HG03139 (cell line): ENCODE results near the gene NBEAL2.

ENCODE experiments used
- ATAC-seq: cut with Tn5 transposase; IDR thresholded peaks from one replicate; pipeline ENCODE4 v1.9.1; 2021; ENCODE audit not compliant: unreplicated experiment

Gene NBEAL2

DNA sequence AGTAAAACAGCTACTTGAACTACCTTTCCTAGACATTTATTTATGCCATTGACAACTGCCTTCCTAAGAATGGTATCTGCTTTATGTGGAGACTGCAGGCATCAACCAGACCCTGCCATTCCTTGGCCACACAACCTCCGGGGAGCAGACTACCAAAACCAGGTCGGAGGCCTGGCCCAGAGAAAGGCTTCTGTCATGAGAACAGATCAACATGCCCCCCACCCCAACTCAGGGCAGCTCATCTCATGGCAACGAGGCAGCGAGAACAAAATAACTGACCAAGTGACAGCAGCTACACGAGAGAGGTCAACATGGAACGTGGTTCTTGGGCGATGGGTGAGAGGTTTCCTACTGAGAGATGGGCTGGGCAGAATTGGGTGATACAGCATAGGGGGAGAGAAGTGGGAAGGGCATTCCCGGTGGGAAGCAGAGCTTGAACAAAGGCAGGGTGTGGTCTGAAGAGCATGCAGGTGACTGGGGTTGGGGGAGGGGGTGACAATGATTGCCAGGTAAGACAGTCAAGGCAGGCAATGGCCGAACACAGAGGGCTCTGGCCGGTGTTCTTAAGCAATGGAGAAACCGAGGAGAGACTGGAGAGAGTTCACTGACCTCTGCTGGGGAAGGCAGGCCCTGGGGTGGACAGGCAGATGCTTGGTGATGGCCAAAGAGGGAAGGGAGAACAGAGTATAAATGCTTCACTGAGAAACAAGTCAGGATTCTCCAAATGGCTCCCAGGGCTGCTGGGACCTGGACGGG is 36.8 kb upstream of the NBEAL2 start:
- ATAC-seq = no peak

DNA sequence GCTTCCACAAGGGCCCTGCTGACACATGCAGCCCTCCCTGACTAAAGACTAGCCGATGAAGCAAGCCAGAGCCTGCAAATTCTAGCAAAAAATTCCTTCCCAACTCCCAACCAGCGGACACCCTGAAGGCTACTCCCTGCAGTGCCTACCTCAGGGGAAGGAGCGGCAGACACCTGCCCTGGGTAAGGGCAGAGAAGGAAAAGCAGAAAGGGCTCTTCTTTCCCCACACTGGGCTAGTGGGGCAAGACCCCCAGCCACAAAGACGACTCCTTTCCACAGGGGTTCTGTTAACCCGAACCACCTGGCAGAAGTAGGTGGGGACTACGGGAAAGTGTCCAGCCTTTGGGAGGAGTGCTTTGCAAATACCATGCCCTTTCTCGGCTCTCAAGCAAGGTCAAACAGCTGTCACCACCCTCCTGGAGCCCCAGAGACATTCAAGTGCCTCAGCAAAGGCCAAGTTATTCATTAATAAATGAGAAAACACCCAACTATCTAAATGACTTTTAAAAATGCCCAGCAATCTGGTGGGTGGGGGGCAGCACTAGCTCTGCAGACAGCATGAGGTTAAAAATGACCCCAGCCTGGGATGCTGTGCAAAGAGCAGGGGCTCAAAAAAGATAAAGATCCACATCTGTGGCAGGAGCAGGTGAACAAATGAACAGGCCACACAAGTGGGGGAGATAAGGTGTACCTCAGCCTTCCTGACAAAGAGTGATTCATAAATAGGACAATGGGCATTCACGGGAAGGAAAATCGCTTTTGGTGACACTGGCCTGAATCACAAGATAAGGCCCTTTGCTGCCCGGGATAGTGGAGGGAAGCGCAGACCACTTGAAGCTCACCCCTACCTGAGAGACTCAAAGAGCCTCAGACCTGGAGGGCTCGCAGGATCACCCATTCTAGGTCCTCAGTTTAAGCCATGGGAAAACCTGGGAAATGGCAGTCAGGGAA is 36.0 kb upstream of the NBEAL2 start:
- no peak for ATAC-seq

DNA sequence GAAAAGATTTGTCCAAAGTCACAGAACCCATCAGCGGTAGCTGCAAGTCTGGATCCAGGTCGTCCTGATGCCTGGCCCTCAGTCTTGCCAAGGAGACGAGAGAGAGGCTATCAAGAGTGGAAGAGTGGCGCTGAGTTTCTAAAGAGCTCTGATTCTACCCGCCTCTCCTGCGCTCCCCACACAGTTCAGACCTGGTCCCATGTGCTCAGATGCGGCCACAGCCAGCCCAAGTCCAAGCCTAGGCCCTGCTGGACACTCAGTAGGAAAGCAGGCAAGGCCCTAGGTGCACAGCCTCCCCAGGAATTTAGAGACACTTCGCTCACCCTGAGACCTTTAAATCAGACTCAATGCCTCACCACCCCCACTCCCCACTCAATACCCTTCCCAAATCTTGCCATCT is 35.3 kb upstream of the NBEAL2 start:
- ATAC-seq = no peak

DNA sequence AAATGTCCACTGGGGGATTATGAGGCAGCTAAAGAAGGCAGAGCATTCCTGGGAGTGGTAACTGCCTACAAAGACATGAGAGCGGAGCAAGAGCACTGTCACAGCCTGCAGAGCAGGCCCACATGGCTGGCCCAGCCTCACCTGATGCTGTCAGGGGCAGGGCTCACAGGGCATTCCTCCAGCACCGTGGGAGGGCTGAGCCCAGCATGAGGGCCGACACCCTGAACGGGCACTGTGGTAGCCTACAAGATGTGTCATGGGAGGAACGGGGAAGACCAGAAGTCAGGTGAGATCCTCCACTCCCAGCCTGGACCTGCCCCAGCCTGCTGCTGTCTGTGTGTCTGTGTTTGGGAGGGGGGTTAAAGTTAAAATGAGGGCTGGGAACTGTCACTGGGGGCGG is 33.0 kb upstream of the NBEAL2 start:
- ATAC-seq = no peak

DNA sequence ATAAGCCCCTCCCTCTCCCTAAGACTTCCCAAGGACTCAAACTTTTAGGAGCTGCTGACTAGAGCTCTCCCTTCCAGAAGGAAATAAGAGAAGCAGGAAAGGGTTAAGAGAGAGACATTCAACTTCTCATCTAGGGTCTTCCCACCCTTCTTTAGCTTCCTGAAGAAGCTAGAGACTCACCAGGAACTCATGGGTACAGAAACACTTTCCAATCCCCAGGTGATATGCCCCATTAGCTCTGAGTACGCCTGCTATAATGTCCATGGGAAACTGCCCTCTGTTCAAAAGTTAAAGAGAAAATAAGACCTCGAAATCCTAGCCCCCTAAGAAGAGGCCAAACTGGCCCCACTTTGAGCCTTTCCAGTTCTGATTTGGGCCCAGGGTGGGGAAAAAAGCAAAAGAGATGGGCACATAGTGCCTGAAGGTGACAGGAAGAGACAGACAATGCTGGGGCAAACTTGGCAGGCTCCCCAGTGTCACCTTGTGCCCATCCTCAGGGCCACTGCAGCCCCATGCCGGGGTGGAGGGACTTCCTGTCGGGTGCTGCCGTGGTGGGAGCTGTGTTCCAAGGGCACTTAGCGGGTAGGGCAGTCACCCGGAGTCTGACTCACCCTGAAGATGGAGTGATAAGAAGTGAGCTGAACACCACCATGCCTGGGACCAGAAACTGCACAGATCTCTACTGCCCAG is 32.5 kb upstream of the NBEAL2 start:
- ATAC-seq = no peak

DNA sequence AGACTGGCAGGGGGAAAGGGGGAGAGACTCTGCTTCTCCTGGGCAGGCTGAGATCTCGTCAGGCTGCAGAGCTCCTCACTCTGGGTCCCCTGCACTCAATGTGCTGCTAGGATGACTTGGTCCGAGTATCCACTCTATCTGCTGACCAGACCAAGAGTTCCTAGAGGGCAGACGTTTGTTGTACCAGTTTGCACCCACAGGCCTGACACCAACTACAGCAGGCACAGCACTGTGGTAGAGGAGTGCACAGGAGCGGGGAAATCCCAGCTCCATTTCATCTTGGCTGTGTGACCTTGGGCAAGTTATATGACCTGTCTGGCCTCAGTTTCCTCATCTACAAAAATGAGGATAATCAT is 31.9 kb upstream of the NBEAL2 start:
- no peak for ATAC-seq

DNA sequence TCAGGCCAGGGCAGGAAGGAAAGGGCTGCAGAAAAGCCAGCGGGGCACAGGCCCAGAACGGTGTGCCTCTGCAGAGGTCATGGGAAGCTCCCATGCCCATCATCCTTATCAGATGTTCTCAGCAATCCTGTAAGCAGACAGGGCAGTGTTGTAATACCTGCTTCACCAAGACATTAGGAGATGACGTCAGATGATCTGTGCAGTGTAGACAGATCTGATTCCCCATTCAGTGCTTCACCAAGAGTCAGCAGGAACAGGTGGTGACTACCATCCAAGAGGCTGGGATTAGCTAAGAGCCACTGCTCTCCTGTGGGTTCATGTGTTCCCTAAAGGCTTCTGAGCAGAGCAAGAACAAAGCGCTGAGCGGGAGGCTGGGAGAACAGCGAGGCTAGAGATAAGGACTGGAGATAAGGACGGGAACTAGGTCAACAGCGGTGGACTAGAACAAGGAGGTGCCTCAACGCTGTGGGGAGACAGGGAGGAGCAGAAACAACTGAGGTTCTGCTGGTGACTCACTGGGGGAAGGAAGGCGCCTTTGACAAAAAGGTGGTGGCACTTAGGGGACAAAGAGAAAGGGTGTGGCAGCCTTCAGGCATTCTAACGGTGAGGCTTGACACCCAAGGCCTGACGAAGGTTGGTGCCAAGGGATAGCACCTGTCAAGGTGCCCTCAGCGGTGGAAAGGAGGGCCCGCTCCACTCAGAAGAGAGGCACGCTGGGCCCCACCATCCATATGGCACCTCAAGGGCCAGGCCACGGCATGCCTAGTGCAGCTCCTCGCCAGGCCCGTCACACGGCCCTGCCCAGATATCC is 31.3 kb upstream of the NBEAL2 start:
- ATAC-seq = no peak

DNA sequence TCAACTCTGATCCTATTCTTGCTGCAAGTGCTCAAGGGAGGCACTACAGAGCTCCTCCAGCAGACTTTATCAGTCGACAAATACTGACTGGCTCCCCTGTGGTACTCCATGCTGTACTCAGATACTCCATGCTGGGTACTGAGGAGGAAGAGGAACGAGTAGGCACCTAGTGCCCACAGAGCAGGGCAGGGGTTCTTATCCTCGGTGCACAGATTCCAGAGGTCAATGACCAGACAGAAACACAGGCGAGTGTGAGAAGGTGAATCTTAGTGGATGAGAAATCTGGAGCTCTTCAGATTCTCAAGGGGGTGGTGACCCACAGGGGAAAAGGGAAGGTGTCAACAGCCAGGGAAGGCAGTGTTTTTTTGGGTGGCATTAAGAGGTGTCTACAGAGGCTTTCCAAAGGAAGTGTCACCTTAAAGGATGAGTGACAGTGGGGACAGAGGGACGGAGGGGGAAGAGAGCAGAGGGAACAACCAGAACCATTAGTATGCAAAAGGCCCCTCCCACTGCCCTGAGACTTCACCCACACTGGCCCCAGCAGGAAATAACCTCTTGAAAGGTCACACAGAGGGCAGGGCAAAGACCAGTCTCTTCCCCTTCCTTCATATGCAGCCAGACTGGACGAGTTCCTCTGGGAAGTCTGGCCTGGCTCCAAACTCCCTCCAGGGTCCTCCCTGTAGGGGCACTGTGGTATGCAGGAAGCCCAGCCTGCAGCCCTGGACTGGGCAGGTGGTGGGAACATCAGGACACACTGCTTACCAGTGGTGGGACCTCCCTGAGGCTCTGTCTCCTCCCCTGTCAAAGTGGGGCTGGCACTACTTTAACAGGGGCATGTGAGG is 30.4 kb upstream of the NBEAL2 start:
- ATAC-seq = peak; percentile 53

DNA sequence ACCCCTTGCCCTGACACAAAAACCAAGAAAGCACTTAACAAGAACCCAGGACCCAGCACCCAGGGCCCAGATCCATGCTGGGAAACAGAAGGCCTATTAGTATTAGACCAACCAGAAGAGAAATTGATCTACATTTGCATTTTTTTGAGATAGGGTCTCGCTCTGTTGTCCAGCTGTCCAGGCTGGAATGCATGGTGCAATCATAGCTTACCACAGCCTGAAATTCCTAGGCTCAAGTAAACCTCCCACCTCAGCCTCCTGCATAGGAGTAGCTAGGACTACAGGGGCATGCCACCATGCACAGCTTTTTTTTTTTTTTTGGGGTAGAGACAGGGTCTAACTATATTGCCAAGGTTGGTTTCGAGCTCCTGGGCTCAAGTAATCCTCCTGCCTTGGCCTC is 29.3 kb upstream of the NBEAL2 start:
- ATAC-seq = no peak

DNA sequence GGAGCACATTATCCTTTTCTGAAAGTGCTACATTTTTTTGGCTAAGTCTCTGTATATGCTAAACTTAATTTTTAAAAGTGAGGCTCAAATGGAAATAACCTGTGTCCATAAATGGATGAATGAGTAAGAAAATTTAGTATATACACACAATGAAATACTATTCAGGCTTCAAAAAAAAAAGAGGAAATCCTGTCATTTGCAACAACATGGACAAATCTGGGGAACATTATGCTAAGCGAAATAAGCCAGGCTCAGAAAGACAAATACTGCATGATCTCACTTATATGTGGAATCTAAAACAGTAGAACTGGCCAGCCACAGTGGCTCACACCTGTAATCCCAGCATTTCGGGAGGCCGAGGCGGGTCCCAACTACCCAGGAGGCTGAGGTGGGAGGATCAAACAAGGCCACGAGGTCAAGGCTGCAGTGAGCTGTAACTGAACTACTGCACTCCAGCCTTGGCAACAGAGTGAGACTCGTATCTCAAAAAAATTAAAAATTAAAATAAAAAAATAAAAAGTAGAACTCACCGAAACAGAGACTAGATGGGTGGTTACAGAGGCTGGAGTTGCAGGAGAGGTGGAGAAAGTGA is 28.7 kb upstream of the NBEAL2 start:
- ATAC-seq = no peak

DNA sequence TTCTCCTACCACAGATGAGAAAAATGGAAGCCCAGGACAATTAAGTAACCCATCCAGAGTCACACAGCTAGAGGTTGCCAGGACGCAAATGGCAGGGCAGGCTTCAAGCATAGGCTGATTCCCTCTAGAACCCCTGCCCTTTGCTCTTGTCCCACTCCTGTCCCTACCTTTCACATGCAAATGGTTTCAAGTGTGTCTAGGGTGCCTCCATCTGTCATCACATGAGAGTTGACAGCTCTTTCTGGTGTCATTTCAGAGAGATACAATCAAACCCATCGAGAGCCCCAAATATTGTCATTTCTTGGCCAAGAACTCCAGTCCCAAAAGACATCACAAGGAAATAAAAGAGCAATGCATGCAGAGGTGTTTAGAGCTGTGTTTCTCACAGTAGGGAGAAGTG is 26.7 kb upstream of the NBEAL2 start:
- no peak for ATAC-seq

DNA sequence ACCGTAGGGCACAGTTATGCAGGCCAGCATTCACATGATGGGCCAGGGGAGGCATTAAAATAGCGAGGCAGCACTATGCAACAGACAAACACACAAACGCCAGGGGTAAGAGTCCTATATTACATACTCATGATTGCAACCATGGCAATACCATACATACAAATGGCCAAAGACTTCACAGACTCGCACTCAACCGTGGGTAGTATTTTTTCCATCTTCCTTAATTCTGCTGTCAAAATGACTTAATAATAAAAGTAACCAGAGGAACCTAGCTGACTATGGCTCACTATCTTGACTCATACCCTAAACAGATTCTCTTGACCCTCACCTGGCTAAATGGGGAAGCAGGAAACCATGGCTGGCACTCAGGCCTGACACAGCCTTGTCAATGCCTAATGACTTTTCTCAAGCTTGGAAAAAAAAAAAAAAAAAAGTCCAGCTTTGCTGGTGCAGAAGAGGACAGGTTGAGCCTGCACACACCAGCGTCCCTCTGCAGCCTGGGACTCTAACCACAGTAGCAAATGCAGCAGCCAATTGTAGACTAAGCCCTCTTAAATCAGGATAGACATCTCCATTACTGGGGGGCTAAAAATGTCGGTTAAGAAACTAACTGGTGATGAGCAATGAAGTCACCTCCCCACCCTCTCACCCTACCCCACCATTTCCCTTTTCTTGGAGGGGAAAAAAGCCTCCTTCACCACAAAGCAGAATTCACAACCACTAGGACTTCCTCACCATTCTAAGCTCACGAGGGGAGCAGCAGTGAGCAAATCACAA is 26.0 kb upstream of the NBEAL2 start:
- ATAC-seq = no peak

DNA sequence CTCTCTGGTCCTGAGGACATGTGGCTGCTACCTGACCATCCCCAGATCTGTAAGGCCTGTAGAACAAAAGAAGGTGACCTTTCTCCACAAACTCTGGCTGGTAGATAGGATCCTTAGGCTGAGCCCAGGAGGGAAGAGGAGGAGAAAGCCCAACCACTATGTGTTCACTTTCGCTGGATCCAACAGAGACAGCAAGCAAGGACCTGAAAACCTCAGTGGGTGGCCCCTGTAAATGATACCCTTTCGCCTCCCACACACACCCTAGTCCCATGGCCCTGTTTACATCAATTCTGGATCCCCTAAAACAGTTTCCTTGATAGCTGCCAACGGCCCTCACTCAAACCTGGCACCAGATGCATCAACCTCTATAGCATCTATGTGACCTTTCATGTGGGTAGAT is 25.3 kb upstream of the NBEAL2 start:
- no peak for ATAC-seq

DNA sequence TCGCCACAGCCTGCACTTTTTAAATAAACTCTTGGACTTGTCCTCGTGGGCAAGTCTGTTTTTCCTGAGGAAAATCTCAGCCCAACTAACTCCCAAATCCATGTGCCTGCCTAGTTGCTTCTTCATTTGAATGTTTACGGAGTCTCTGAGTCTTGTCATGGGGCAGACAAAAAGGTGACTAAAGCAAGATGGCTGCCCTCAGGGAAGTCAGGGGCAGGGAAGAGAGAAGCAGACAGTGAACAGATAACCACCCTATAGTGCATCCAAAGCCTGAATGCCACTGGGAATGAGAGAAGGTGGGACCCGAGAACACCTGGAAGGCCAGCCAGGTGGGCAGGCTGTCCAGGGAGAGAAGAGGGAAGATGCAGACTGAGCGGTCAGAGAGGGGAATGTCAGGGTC is 24.3 kb upstream of the NBEAL2 start:
- ATAC-seq = no peak

DNA sequence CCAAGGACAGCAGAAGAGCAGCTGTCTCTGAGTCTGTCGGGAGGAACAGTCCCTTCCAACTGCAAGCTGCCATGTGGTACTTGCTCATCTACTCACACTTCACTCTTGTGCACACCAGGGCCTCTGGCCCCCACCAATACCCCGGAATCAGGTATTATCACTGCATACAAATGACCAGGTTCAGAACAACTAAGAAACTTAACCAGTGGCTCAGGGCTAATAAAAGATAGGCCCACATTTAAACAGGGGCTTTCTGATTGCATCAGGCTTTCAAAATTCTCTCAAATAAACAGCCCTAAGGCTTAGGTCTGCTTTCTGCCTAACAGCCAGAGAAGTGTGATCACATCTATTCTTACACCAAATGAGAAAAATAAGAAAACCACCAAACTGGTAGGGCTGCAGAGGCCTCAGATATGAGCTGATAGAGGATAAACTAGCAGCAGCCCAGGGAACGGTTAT is 23.6 kb upstream of the NBEAL2 start:
- no peak for ATAC-seq

DNA sequence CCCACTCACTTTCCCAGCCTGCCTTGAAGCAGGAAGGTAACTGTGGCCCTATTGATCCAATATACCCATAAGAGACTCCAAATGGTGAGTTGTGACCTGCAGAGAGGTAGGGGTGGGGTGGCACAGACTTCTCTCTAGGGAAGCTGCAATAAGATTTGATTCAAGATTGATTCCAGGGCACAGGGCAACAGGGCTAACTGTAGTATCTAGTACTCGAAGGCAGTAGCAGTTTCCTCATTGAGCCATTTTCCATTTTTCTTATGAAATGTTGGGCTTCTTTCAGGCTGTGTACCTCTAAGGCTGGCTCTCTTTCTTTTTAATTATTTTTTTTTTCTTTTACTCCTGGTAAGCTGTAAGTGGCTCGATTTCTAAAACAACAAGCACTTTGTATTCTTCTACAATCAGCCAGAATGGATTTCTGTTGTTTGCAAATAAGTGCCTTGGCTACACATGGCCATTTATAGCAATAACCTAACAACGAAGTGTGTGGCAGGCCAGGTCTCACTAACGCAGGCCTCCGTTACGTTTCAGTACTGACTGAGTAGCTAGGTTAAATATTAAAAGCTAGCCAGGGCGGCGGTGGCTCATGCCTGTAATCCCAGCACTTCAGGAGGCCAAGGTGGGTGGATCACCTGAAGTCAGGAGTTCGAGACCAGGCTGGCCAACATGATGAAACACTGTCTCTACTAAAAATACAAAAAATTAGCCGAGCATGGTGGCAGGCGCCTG is 22.2 kb upstream of the NBEAL2 start:
- no peak for ATAC-seq

DNA sequence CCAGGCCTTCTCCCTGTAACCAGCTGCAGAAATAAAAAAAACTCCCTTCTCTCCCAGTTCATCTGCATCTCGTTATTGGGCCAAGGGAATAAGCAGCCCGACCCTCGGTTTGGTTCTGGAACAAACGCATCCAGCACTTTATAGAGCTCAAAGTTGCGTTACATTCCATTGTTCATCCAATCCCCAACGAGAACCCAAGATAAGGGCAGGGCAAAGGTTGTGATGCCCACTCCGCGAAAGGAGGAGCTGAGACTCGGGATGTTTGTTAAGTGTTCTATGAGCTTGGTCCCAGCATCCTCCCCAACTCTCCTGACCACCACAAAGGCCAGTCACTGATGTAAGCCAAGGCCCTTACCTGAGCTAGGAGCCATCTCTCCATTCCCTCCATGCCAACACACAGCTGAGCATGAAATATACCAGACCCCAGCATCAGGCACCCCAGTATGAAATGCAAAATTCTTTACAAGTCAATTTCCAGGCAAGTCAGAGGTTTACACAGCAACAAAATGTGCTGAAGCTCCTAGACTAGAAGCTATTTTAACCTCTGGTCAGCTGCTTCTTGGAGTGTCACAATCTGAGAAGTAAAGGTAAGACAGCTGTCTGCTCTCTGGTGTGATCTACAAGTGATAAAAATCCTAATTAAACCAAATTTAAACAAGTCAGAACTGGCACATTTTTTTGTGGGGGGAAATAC is 20.9 kb upstream of the NBEAL2 start:
- ATAC-seq = no peak

DNA sequence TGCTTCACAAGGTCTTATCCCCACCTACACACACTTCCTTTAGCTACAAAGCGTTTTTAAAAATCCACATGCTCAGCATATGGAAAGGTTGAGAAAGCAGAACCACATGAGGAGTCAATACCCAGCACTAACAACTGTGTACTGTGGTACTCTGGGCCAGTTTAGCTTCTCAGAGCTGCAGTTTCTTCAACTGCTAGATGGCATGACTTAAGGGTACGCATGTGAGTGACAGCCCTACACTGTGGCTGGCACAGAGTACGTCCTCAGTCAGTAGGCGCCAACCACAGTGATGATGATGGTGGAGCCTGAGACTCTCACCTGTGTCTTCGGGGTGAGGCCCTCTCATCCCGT is 20.3 kb upstream of the NBEAL2 start:
- no peak for ATAC-seq
